Upper lobe of left lung (tissue), 6 donors: ENCODE results near the gene PDE4D. TPM values are rescaled to one million over a fixed set of nuclear protein-coding genes. Genes with fewer than 3 reads are reported as not detected.

Source experiments
- ATAC-seq, 2 donors: fragments of 200-7000 bp; cut with Tn5 transposase; one replicate each; pipeline ENCODE4 v1.9.1; 2022; ENCODE audit warnings: mild to moderate bottlenecking in 2 of 2, moderate library complexity in 2 of 2; ENCODE audit not compliant: low FRiP score in 2 of 2
- DNase-seq, 2 donors: peaks; one replicate each; pipeline ENCODE4 v3.0.0-alpha.2; 2019 to 2020
- H3K27ac ChIP-seq, 4 donors: fragments of 200-600 bp; sonication (generic); one replicate each; pipeline ENCODE4 v1.5.1; 2016 to 2019
- H3K27me3 ChIP-seq, 4 donors: fragments of 200-600 bp; sonication (generic); one replicate each; pipeline ENCODE4 v1.5.1; 2017 to 2019
- H3K36me3 ChIP-seq, 4 donors: fragments of 200-600 bp; sonication (generic); one replicate each; pipeline ENCODE4 v1.5.1; 2016 to 2019
- H3K4me1 ChIP-seq, 4 donors: fragments of 200-600 bp; sonication (generic); one replicate each; pipeline ENCODE4 v1.5.1; 2018 to 2019
- H3K4me3 ChIP-seq, 4 donors: fragments of 200-600 bp; sonication (generic); one replicate each; pipeline ENCODE4 v1.5.1; 2017 to 2019; ENCODE audit warnings: mild to moderate bottlenecking in 2 of 4, moderate library complexity in 1 of 4
- H3K9me3 ChIP-seq, 4 donors: fragments of 200-600 bp; sonication (generic); one replicate each; pipeline ENCODE4 v1.5.1; 2018 to 2019
- CTCF ChIP-seq, 6 experiments: fragments of 450-650 bp in 4 of 6; fragments of 200-600 bp in 2 of 6; sonication (generic) in 2 of 6; IDR thresholded peaks; one replicate each; pipeline ENCODE4 v1.5.1; 2016 to 2019; ENCODE audit warnings: antibody characterized with exemption in 6 of 6
- EP300 ChIP-seq, 4 donors: sonication (generic); formaldehyde crosslinking; IDR thresholded peaks; one replicate each; pipeline ENCODE4 v1.5.1; 2017; ENCODE audit warnings: antibody characterized with exemption in 4 of 4, control low read depth in 2 of 4
- POLR2A ChIP-seq, 4 donors: fragments of 450-650 bp; IDR thresholded peaks; one replicate each; pipeline ENCODE4 v1.5.1; 2016 to 2017; ENCODE audit warnings: antibody characterized with exemption in 4 of 4, mild to moderate bottlenecking in 2 of 4
- POLR2AphosphoS5 ChIP-seq, 2 donors: sonication (generic); formaldehyde crosslinking; IDR thresholded peaks; one replicate each; pipeline ENCODE4 v1.5.1; 2017; ENCODE audit warnings: antibody characterized with exemption in 2 of 2
- WGBS, 2 donors: methylation state at CpG; one replicate each; pipeline ENCODE4 v1.1.5; 2017 to 2018; 5-methylcytosine and 5-hydroxymethylcytosine counted together
- total RNA-seq, 6 donors: library from RNA; depleted of rRNA in 4 of 6; stranded (reverse); fragments of >200 nt in 4 of 6; gene quantifications; one replicate each; pipeline versions ENCODE4 v1.1.0 to v1.2.1, GENCODE V29; 2016 to 2021
- donor health status: DM: no; HTN: no; CAD: no; lungs with moderate emphysema.
- donor health status: DM: no; HTN: yes; CAD: no; lungs with severe emphysema.

PDE4D gene
- total RNA-seq, 6 donors from 2014 or later: 50.4 to 188 (median 84.0) TPM

- TF ChIP-seq POLR2AphosphoS5 (IDR thresholded peaks at IDR 0.05) (no peak), CTCF (IDR thresholded peaks at IDR 0.05) (no peak), POLR2A (IDR thresholded peaks at IDR 0.05) (no peak), EP300 (IDR thresholded peaks at IDR 0.05) (no peak)
- Histone ChIP-seq H3K36me3 (no peaks in the 10 kb centered on the region), H3K9me3 (no peaks in the 10 kb centered on the region), H3K27me3 (no peaks in the 10 kb centered on the region), H3K27ac (peak overlapping the region in 3 of 4 donors; percentile 9 to 62 (median 24)), H3K4me1 (peaks cover 0 to 21% (median 4%) of the 10 kb centered on the region in 4 donors), H3K4me3 (no peak overlapping the region)
- no peak for DNase-seq
- ATAC-seq: no peak
- WGBS, 2 donors: 64 to 69% methylated on average over 3 of the region's 3 CpGs
Observed at GRCh38 chr5:59547731-59548130, 345.8 kb downstream of the PDE4D start.

GRCh38 chr5:59544573-59544972 lies 349.0 kb downstream of the PDE4D start:
- 86 to 91% methylated on average over 2 of the region's 2 CpGs for WGBS, 2 donors
- H3K4me1 ChIP-seq: peaks cover 0 to 23% (median 4%) of the 10 kb centered on the region in 4 donors
- H3K36me3 ChIP-seq: no peaks in the 10 kb centered on the region
- H3K27ac ChIP-seq: no peak overlapping the region
- DNase-seq: no peak
- no peaks in the 10 kb centered on the region for H3K9me3 ChIP-seq
- ATAC-seq: no peak
- H3K27me3 ChIP-seq: no peaks in the 10 kb centered on the region
- no peak overlapping the region for H3K4me3 ChIP-seq
- TF ChIP-seq POLR2AphosphoS5 (IDR thresholded peaks at IDR 0.05) (no peak), CTCF (IDR thresholded peaks at IDR 0.05) (no peak)

GRCh38 chr5:59543821-59544442 lies 349.6 kb downstream of the PDE4D start:
- ATAC-seq (peak; percentile 6 to 22), DNase-seq (no peak)

GRCh38 chr5:59542851-59543820 lies 350.4 kb downstream of the PDE4D start:
- no peak for TF ChIP-seq EP300 (IDR thresholded peaks at IDR 0.05)
- TF ChIP-seq POLR2AphosphoS5 (IDR thresholded peaks at IDR 0.05): no peak
- no peak for TF ChIP-seq CTCF (IDR thresholded peaks at IDR 0.05)
- TF ChIP-seq POLR2A (IDR thresholded peaks at IDR 0.05): no peak
- H3K9me3 ChIP-seq: no peaks in the 10 kb centered on the region
- no peak overlapping the region for H3K27ac ChIP-seq
- no peak overlapping the region for H3K4me3 ChIP-seq
- peak; percentile 26 to 74 for ATAC-seq
- WGBS, 2 donors: 46 to 54% methylated on average over 6 of the region's 6 CpGs
- no peaks in the 10 kb centered on the region for H3K27me3 ChIP-seq
- no peaks in the 10 kb centered on the region for H3K36me3 ChIP-seq
- no peak for DNase-seq
- H3K4me1 ChIP-seq: peaks cover 0 to 20% (median 3%) of the 10 kb centered on the region in 4 donors

More at GRCh38 chr5:59543821-59544442, 349.6 kb downstream of the PDE4D start:
- Histone ChIP-seq H3K4me3 (no peak overlapping the region), H3K4me1 (peaks cover 0 to 23% (median 4%) of the 10 kb centered on the region in 4 donors), H3K27ac (no peak overlapping the region), H3K9me3 (no peaks in the 10 kb centered on the region), H3K27me3 (no peaks in the 10 kb centered on the region), H3K36me3 (no peaks in the 10 kb centered on the region)
- TF ChIP-seq POLR2A (IDR thresholded peaks at IDR 0.05) (no peak), POLR2AphosphoS5 (IDR thresholded peaks at IDR 0.05) (no peak), CTCF (IDR thresholded peaks at IDR 0.05) (no peak), EP300 (IDR thresholded peaks at IDR 0.05) (no peak)
- 53 to 62% methylated on average over 2 of the region's 2 CpGs for WGBS, 2 donors
